Measurements from ENCODE around the gene PRMT1.

PRMT1 gene

GRCh38 chr19:49651029-49651819, 25.8 kb upstream of the PRMT1 start:
- no peak for DNase-seq (ENCODE audit: low read depth in 1 of 2, low spot score in 1 of 2)

GRCh38 chr19:49651820-49652550, 25.1 kb upstream of the PRMT1 start:
- DNase-seq (ENCODE audit: low read depth in 1 of 2, low spot score in 1 of 2), result no peak

- DNase-seq (ENCODE audit: low read depth in 1 of 2, low spot score in 1 of 2), result no peak
These were observed 24.3 kb upstream of the PRMT1 start for GRCh38 chr19:49652551-49653465.

GRCh38 chr19:49653466-49653806, 23.6 kb upstream of the PRMT1 start:
- DNase-seq (ENCODE audit: low read depth in 1 of 2, low spot score in 1 of 2), result no peak

- DNase-seq (ENCODE audit: low read depth in 1 of 2, low spot score in 1 of 2), result no peak
These were observed 22.5 kb upstream of the PRMT1 start for GRCh38 chr19:49654581-49654980.

GRCh38 chr19:49655570-49656455, 21.3 kb upstream of the PRMT1 start:
- no peak for DNase-seq (ENCODE audit: low read depth in 1 of 2, low spot score in 1 of 2)

GRCh38 chr19:49656456-49657109, 20.5 kb upstream of the PRMT1 start:
- no peak for DNase-seq (ENCODE audit: low read depth in 1 of 2, low spot score in 1 of 2)

- DNase-seq (ENCODE audit: low read depth in 1 of 2, low spot score in 1 of 2), result no peak
These were observed 19.5 kb upstream of the PRMT1 start for GRCh38 chr19:49657493-49658138.

- no peak for DNase-seq (ENCODE audit: low read depth in 1 of 2, low spot score in 1 of 2)
These were observed 18.9 kb upstream of the PRMT1 start for GRCh38 chr19:49658139-49658517.

- no peak for DNase-seq (ENCODE audit: low read depth in 1 of 2, low spot score in 1 of 2)
These were observed 18.3 kb upstream of the PRMT1 start for GRCh38 chr19:49658566-49659442.

- no peak for DNase-seq (ENCODE audit: low read depth in 1 of 2, low spot score in 1 of 2)
These were observed 16.6 kb upstream of the PRMT1 start for GRCh38 chr19:49660338-49660961.

GRCh38 chr19:49662011-49662410, 15.1 kb upstream of the PRMT1 start:
- DNase-seq (ENCODE audit: low read depth in 1 of 2, low spot score in 1 of 2), result no peak

- DNase-seq (ENCODE audit: low read depth in 1 of 2, low spot score in 1 of 2), result no peak
These were observed 13.8 kb upstream of the PRMT1 start for GRCh38 chr19:49663224-49663623.

- peak; percentile 86 to 95 for DNase-seq (ENCODE audit: low read depth in 1 of 2, low spot score in 1 of 2)
These were observed 12.7 kb upstream of the PRMT1 start for GRCh38 chr19:49664171-49665035.

- no peak for DNase-seq (ENCODE audit: low read depth in 1 of 2, low spot score in 1 of 2)
These were observed 12.1 kb upstream of the PRMT1 start for GRCh38 chr19:49665036-49665350.

GRCh38 chr19:49665351-49666119, 11.5 kb upstream of the PRMT1 start, which contains the start of the genes BCL2L12 and IRF3:
Gene BCL2L12, plus strand, starts transcription at chr19:49665933. Its CDS starts 760 bp downstream, at chr19:49666693.
Gene IRF3, minus strand, starts transcription at chr19:49665857. Its CDS starts 1,019 bp downstream, at chr19:49664838.
- DNase-seq (ENCODE audit: low read depth in 1 of 2, low spot score in 1 of 2), result peak; percentile 99

GRCh38 chr19:49666120-49666444, 11.0 kb upstream of the PRMT1 start:
- no peak for DNase-seq (ENCODE audit: low read depth in 1 of 2, low spot score in 1 of 2)
